ENCODE data around the gene GAA.

The GAA gene

DNA sequence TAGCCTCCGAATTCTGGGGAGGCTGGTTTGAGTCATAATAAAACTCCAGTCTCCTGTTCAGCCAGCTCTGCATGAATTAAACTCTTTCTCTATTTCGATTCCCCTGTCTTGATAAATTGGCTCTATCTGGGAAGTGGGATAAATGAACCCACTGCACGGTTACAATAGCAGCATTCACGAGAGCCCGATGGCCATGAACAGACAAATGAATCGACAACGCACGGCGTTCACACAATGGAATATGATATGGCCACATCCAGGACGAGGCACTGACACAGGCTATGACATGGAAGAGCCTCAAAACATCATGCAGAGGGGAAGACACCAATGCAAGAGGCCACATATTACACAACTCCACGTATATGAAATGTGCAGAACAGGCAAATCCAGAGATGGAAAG, 62.8 kb downstream of the GAA start:
- DNase-seq (ENCODE audit: extremely low read depth, low read depth): no peak
- TF ChIP-seq, protein P1, sequence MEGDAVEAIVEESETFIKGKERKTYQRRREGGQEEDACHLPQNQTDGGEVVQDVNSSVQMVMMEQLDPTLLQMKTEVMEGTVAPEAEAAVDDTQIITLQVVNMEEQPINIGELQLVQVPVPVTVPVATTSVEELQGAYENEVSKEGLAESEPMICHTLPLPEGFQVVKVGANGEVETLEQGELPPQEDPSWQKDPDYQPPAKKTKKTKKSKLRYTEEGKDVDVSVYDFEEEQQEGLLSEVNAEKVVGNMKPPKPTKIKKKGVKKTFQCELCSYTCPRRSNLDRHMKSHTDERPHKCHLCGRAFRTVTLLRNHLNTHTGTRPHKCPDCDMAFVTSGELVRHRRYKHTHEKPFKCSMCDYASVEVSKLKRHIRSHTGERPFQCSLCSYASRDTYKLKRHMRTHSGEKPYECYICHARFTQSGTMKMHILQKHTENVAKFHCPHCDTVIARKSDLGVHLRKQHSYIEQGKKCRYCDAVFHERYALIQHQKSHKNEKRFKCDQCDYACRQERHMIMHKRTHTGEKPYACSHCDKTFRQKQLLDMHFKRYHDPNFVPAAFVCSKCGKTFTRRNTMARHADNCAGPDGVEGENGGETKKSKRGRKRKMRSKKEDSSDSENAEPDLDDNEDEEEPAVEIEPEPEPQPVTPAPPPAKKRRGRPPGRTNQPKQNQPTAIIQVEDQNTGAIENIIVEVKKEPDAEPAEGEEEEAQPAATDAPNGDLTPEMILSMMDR (IDR thresholded peaks at IDR 0.05; ENCODE audit: low read depth, low read length): no peak

DNA sequence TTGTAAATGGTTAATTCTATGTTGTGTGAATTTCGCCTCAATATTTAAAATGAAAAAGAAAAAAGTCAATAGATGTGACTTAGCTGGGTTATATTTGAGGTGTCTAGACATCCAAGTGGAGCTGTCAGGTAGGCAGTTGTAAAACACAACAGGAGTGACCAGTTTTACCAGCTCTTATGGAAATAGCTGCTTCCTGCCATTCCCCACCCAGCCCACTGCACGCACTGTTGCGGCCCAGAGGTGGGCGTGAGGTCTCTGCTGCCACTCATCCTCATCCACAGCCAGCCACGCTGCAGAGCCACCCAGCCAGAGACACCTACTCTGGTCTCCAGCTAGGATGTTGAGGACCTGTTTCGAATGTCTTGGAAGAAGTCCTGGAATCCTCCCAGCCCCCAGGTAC, 65.1 kb downstream of the GAA start:
- no peak for DNase-seq (ENCODE audit: extremely low read depth, low read depth)
- TF ChIP-seq, protein P1 (IDR thresholded peaks at IDR 0.05; ENCODE audit: low read depth, low read length): no peak

DNA sequence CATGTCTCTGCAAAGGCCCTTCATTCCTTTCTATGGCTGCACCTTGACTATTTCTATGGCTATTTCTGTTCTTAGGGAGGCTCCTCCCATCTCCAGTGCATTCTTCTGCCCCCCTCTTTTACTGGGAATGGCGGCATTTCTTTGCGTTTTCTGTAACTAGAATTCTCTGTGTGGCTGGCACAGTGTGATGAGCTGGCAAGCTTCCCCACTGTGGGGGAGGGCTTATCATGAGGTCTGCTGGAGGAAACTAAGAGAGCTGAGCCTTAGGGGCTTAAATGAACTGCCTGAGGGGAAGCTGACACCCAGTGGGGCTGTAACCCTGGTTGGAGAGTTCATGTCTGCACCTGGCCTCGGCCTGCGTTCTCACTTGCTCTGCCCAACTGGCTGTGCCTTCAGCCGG, 67.0 kb downstream of the GAA start:
- no peak for DNase-seq (ENCODE audit: extremely low read depth, low read depth)
- TF ChIP-seq, protein P1 (IDR thresholded peaks at IDR 0.05; ENCODE audit: low read depth, low read length): no peak

DNA sequence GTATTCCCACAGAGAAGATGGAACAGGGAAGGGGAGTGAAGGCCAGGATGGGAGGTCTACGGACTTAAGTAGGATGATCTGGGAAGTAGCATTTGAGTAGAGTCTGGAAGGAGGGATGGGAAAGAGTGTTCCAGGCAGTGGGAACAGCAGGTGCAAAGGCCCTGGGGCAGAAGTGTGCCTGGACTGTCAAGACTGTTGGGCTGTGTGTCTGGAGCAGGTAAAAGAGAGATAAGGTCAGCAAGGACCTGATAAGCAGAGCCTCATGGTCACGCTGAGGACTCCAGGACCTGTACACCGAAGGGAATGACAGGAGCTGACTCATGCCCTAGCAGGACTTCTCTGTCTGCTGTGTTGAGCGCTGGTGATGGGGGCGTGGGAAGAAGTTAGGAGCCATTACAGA, 67.7 kb downstream of the GAA start:
- TF ChIP-seq, protein P1 (IDR thresholded peaks at IDR 0.05; ENCODE audit: low read depth, low read length): no peak
- DNase-seq (ENCODE audit: extremely low read depth, low read depth): no peak

Data from AG09319 (cell line).